H1 (cell line): ENCODE results near the gene POLD4. TPM values are rescaled to one million over a fixed set of nuclear protein-coding genes. Genes with fewer than 3 reads are reported as not detected.

Experiments used
- CBX8 ChIP-seq: fragments of 300-800, 300-1000 bp; sonication (generic); IDR thresholded peaks from 2 replicates; pipeline ENCODE4 v1.7.1; 2016; ENCODE audit warnings: low read depth, low read length, borderline replicate concordance
- CHD7 ChIP-seq: fragments of 300-600 bp; sonication (generic); IDR thresholded peaks from 2 replicates; pipeline ENCODE4 v1.7.1; 2012; ENCODE audit warnings: low read length, moderate library complexity, mild to moderate bottlenecking, inconsistent platforms; ENCODE audit not compliant: insufficient replicate concordance
- E2F6 ChIP-seq: IDR thresholded peaks from 2 replicates; pipeline ENCODE4 v1.6.1; 2012; ENCODE audit warnings: inconsistent platforms
- MAFK ChIP-seq: IDR thresholded peaks from 2 replicates; pipeline ENCODE4 v1.6.1; 2012; ENCODE audit warnings: low read depth, mild to moderate bottlenecking, improper control_type of control experiment, low read length
- POLR2A ChIP-seq, 2 experiments: IDR thresholded peaks; 1 replicate in 1 of 2; 2 replicates in 1 of 2; pipeline ENCODE4 v1.6.1; 2011; ENCODE audit warnings: low read depth in 2 of 2, low read length in 2 of 2, mild to moderate bottlenecking in 2 of 2; ENCODE audit errors: control extremely low read depth in 1 of 2
- RBBP5 ChIP-seq: IDR thresholded peaks from 2 replicates; pipeline ENCODE4 v1.7.1; 2012; ENCODE audit warnings: low read depth, mild to moderate bottlenecking, inconsistent platforms, low read length, moderate library complexity, borderline replicate concordance
- RNF2 ChIP-seq: fragments of 200-900, 300-1000 bp; sonication (generic); IDR thresholded peaks from 2 replicates; pipeline ENCODE4 v1.7.1; 2016; ENCODE audit warnings: borderline replicate concordance, low read depth, mild to moderate bottlenecking, antibody characterized with exemption, low read length; ENCODE audit not compliant: poor library complexity, severe bottlenecking; ENCODE audit errors: missing control alignments
- TAF1 ChIP-seq: IDR thresholded peaks from 2 replicates; pipeline ENCODE4 v1.6.1; 2011; ENCODE audit warnings: mild to moderate bottlenecking, low read depth, low read length
- USF2 ChIP-seq: IDR thresholded peaks from 2 replicates; pipeline ENCODE4 v1.6.1; 2011; ENCODE audit warnings: low read length, improper control_type of control experiment
- polyA plus RNA-seq, 7 experiments: library from polyadenylated mRNA; depleted of rRNA in 3 of 7; stranded (reverse) in 5 of 7; unstranded in 2 of 7; fragments of >200 nt in 5 of 7; fragments of 200-250 nt in 2 of 7; gene quantifications; 1 replicate in 5 of 7; 2 replicates in 1 of 7; 4 replicates in 1 of 7; pipeline versions ENCODE4 v1.2.1 to v1.2.3, GENCODE V29; 2011 to 2013; ENCODE audit warnings: missing spikeins in 2 of 7, mixed read lengths in 2 of 7
- total RNA-seq: library from RNA; stranded (reverse); fragmentation: NEBNext Ultra II Directional; extraction: Animal tissue kit (Norgen Biotek cat#: 25700); gene quantifications from 2 replicates; pipeline ENCODE4 v1.2.1, GENCODE V29; 2021

Gene POLD4
- total and polyA plus RNA-seq, 2 of the 8 experiments (the other 6 are each of a cell fraction or from before 2014, with no cell fraction given), result 21.2 to 46.7 TPM

GRCh38 chr11:67387518-67387917 is 34.2 kb upstream of the POLD4 start (continued):
- no peak for TF ChIP-seq CHD7
- TF ChIP-seq RBBP5, result no peak
- no peak for TF ChIP-seq RNF2
- no peak for TF ChIP-seq USF2
- TF ChIP-seq MAFK, result no peak
- no peak for TF ChIP-seq TAF1
- no peak for TF ChIP-seq CBX8
- TF ChIP-seq E2F6, result no peak
- TF ChIP-seq POLR2A (IDR thresholded peaks at IDR 0.05; ENCODE audit: control extremely low read depth in 1 of 2, low read depth in 2 of 2, low read length in 2 of 2), result no peak
